ENCODE data around the gene ELP6.

The ELP6 gene, protein sequence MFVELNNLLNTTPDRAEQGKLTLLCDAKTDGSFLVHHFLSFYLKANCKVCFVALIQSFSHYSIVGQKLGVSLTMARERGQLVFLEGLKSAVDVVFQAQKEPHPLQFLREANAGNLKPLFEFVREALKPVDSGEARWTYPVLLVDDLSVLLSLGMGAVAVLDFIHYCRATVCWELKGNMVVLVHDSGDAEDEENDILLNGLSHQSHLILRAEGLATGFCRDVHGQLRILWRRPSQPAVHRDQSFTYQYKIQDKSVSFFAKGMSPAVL

DNA sequence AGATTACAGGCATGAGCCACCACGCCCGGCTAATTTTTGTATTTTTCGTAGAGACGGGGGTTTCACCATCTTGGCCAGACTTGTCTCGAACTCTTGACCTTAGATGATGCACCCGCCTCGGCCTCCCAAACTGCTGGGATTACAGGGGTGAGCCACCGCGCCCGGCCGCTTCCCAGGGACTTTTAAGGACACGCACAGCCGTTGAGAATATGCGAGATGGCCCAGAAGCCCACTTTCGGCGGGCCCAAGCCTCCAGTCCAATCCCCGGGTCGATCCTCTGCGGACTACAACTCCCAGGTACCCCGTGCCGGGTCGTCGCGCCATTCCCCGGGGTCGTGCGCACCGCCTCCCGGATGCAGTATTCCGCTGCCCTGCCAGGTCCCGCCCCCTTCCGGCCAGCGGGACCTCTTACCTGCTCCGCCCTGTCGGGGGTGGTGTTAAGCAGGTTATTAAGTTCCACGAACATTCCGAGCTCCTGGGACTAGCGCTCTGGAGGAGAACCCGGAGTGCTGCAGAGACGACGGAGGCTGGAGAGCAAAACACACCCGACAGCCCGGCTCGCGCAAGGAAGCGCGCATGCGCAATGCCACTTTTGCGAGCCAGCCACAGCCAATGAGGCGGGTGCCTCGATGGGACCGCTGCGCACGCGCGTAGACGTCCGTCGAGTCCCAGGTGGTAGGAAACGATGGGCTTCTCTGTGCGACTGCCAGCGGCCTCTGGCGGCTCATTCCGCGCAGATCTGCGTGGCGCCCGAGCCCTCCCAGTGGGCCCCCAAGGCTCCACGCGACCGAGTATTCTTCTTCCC, at the start of gene ELP6:
Gene ELP6, minus strand, starts transcription at position 588 of the 805 bp plus-strand sequence. Its CDS starts 122 bp downstream, at position 466.
- DNase-seq = peak; percentile 99

- DNase-seq = no peak
Measured at GRCh38 chr3:47556351-47556750, 42.8 kb upstream of the ELP6 start.

- DNase-seq = no peak
Measured at GRCh38 chr3:47554335-47554734, 40.8 kb upstream of the ELP6 start.

- no peak for DNase-seq
Measured at GRCh38 chr3:47553407-47553806, 39.9 kb upstream of the ELP6 start.

DNA sequence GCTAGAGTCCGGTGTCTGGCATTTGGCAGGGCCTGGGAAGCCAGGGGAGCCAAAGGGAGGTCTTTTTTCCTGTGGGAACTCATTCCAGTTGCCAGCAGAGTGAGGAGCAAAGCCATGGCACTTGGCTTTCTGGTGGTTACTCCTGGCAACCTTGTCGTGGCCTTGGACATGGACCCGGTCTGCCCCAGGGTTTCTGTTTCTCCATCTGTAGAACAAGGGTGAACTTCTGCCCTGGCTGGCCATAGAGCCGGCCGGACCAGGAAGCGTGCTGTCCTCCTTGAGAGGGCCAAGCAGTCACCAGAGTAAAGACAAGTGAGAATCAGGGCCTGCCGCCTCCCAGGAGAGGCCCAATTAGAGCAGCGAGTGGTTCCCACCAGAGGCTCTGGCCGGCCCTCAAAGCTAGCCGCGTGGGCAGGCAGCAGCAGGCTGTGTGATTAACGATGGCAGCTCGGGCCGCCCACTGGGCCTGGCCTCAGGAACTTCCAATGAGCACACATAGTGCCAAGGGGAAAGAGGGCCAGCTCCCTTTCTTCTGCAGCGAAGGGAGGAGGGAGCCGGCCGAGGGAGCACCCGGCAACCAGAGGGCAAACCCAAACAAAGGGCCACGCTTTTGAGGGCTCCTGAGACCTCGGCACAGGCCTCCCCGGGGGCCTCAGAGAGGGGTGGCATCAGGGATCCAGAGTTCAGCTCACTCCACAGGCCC, 29.1 kb upstream of the ELP6 start:
- no peak for DNase-seq

DNA sequence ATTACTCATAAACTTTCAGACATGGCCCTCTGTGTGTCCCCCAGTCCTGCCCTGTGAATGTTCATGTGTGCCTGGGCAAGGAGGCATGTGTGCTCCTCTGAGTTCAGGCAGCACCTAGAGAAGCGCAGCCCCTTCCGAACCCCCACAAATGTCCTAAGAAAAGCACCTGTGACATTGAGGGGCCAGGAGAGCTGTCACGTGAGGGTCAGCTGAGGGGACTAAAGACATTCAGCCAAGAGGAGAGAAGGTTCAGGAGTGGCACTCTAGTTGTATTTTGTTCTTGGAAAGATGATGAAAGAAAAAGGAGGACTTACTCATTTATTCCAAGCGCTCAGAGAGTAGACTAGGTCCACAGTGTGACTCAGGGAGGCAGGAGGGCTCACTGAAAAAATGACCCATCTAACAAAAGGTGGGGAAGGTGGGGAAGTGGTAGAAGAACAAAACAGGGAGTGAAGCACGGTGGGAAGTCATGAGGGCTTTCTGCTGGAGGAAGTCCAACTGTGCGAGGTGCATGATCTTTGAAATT, 28.1 kb upstream of the ELP6 start:
- no peak for DNase-seq

- no peak for DNase-seq
Measured at GRCh38 chr3:47540281-47540680, 26.8 kb upstream of the ELP6 start.

GRCh38 chr3:47536967-47537366, 23.5 kb upstream of the ELP6 start:
- no peak for DNase-seq

DNA sequence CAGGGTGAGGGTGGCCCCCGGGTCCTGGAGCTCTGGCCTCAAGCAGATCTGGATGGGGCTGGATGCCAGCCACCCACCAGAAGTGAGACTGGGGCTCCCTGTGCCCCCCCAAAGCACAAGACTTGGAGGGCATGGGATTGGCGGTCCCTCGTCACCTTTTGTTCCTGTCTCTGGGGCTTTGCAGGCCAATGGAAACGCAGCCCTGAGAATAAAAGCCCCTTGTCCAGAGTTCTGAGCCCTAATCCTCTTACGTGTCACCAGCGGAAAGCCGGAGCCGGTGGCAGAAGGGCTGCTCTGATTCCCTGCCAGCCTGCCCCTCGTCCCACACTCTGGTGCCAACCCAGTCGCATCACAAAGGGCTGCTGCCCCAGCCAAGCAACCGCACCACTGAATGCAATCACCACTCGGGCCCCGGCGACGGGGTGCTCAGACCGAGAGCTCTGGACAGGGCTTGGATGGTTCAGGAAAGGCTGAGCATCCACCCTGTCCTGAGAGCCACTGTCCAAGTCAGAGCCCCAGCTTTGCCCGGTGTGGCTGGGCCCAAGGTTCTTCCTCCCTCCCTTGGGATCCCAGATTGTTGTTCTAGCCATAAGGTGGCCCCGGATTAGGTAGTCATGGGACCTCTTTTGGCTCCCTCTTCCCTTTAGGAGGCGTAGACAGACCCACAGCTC, 22.8 kb upstream of the ELP6 start:
- no peak for DNase-seq

GRCh38 chr3:47533996-47534454, 20.5 kb upstream of the ELP6 start:
- no peak for DNase-seq

DNA sequence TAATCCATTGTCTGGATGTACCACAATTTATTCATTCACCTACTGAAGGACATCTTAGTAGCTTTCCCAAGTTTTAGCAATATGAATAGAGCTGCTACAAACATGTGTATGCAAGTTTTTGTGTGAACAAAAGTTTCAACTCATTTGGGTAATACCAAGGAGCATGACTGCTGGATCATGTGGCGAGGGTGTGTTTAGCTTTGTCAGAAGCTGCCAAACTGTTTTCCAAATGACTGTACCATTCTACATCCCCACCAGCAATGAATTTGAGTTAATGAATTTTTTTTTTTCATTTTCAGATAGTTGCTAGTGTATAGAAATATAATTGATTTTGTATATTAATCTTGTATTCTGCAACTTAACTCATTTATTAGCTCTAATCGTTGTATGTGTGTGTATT, 20.0 kb upstream of the ELP6 start:
- no peak for DNase-seq

GRCh38 chr3:47527952-47528725, 14.6 kb upstream of the ELP6 start:
- no peak for DNase-seq

- no peak for DNase-seq
Measured at GRCh38 chr3:47525617-47526016, 12.1 kb upstream of the ELP6 start.

DNA sequence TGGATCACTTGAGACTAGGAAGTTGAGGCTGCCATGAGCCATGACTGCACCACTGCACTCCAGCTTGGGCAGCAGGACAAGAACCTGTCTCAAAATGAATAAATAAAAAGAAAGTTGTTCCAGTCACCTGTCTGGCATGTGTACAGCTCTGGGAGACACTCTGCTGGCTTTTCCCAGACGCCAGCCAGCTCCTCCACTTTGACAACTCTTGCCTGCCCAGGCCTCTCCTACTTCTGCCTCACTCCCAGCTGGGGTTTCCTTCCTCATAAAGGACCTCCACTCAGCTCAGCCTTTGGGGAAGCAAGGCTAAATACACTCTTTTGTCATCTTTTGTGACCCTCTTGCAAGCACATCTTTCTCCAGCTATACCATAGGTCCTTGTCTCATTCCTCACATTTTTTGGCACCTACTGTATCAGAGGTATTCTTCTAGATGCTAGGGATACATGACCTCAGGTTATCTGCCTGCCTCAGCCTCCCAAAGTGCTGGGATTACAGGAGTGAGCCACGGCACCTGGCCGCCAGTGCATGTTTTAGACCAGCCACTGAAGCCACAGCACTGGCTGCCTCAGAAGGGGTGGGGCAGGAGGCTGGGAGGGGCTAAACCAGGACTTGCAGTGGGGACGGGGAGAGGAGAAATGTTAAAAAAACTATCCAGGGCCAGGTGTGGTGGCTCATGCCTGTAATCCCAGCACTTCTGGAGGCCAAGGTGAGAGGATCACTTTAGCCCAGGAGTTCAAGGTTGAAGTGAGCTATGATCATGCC, 10.0 kb upstream of the ELP6 start:
- no peak for DNase-seq

DNA sequence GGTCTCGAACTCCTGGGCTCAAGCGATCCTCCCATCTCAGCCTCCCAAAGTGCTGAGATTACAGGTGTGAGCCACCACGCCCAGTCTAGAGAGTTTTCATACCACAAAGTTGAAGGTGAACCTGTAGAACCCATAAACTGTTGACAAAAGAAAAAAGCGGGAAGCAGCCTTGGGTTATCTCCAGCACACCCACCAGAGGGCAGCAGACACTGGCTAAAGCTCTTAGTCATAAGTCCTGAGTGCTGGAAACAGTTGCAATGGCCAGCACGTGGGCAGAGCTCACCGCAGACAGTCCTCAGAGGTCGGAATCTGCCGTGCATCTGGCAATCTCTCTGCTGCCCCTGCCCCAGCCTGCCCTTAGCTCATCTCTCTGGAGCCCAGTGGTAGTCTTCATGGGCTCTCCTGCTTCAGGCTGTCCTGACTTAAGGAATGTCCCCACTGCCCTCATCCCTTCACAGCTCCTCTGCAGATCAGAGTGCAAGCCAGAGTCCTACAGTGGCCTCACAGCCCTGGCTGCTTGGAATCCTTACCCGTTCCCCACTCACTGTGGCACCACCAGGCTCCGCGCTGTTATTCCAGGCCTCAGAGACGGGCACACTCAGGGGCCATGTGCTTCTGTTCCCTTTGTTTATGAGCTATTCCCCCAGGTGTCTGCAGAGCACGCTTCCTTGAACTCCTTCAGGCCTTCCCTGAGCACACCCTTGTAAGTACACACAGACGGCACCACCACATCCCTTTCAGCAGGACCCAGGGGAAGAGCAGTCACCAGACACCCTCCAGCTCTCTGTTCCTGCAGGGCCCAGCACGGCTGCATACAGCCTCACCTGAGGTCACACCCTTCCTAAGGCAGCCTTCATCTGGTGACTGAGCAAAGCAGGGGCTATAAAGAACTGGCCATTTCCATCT, 8.8 kb upstream of the ELP6 start:
- peak; percentile 88 for DNase-seq

- DNase-seq = no peak
Measured at GRCh38 chr3:47520756-47521155, 7.2 kb upstream of the ELP6 start.

- no peak for DNase-seq
Measured at GRCh38 chr3:47517937-47518336, 4.4 kb upstream of the ELP6 start.

- DNase-seq = no peak
Measured at GRCh38 chr3:47515864-47516319, 2.4 kb upstream of the ELP6 start.

DNA sequence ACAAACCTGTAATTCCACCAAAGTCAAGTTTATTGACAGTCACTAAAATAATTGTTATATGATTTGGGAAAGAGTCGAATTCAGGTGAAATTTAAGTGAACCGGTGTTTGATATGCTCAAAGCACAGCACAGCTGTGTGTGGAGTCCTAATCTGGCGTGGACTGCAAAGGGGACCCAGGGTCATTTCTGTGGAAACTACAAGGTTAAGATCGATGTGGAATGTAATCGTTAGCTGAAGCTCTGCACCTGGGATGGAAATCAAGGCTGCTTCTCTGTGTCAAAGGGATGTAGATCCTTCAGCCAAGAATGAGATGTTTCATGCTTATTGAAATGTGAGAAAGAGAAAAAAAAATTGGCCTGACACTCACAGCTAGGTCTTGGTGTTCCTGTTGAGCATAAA, 1.6 kb upstream of the ELP6 start:
- no peak for DNase-seq
